Measurements from ENCODE around the gene EVC. TPM values are rescaled to one million over a fixed set of nuclear protein-coding genes. Genes with fewer than 3 reads are reported as not detected.

The EVC gene
- total RNA-seq, 1 experiment from 2014 or later: not detected

DNA sequence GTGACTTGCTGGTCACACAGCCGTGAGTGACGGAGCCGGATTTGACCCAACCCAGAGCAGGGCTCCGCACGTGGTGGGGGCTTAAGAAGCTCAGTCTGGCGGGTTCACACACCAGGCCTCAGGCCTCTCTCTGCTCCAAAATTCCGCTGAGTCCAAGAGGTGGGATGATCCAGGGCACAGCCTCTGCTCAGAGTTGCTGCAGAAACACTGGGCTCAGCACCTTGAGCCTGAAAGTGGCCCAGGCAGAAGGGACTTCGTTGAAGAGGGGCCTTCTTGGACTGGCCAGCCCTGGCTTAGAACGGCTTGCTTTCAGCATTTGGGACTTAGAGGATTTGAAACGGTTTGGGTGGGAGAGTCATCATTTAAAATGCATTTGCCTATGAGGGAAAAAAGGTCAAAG, 21.2 kb downstream of the EVC start:
- TF ChIP-seq, protein P1, sequence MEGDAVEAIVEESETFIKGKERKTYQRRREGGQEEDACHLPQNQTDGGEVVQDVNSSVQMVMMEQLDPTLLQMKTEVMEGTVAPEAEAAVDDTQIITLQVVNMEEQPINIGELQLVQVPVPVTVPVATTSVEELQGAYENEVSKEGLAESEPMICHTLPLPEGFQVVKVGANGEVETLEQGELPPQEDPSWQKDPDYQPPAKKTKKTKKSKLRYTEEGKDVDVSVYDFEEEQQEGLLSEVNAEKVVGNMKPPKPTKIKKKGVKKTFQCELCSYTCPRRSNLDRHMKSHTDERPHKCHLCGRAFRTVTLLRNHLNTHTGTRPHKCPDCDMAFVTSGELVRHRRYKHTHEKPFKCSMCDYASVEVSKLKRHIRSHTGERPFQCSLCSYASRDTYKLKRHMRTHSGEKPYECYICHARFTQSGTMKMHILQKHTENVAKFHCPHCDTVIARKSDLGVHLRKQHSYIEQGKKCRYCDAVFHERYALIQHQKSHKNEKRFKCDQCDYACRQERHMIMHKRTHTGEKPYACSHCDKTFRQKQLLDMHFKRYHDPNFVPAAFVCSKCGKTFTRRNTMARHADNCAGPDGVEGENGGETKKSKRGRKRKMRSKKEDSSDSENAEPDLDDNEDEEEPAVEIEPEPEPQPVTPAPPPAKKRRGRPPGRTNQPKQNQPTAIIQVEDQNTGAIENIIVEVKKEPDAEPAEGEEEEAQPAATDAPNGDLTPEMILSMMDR (IDR thresholded peaks at IDR 0.05; ENCODE audit: unreplicated experiment): no peak
- intact Hi-C loops (cut with micrococcal nuclease; ENCODE audit: unreplicated experiment): no loop called here
- no peak overlapping the region for H3K27ac Mint-ChIP-seq (ENCODE audit: unreplicated experiment)
- no peak for DNase-seq
- H3K36me3 Mint-ChIP-seq (ENCODE audit: insufficient read depth, unreplicated experiment): no peaks in the 10 kb centered on the region
- BruUV-seq (replicated peaks): no TSS peak
- CTCF ChIA-PET: no interaction called here
- H3K9me3 Mint-ChIP-seq (ENCODE audit: low read depth, unreplicated experiment): peaks cover 7% of the 10 kb centered on the region
- H3K27me3 Mint-ChIP-seq (ENCODE audit: unreplicated experiment): no peaks in the 10 kb centered on the region
- no peak overlapping the region for H3K4me3 Mint-ChIP-seq (ENCODE audit: low read depth, unreplicated experiment)
- no peaks in the 10 kb centered on the region for H3K4me1 Mint-ChIP-seq (ENCODE audit: low read depth, unreplicated experiment)

DNA sequence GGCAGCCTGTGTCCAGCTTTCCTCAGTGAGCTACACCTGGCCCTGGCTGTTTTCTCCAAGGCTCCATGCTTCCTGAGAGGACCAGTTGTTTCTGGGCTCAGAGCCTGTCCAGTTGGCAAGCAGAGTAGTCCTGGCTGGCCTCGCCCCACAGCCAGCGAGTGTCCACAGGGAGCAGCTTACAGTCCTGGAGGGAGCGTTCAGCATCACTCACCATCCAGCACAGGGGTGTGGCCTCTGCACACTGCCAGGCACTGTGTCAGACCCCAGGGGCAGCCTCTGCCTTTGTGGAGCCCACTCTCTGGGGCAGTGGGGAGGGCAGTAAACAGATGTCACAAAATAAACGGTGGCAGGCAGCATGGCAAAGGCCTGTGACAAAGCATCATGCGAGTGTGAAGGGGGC, 23.9 kb downstream of the EVC start:
- no peaks in the 10 kb centered on the region for H3K27me3 Mint-ChIP-seq (ENCODE audit: unreplicated experiment)
- intact Hi-C loops (cut with micrococcal nuclease; ENCODE audit: unreplicated experiment): no loop called here
- CTCF ChIA-PET: no interaction called here
- no peaks in the 10 kb centered on the region for H3K36me3 Mint-ChIP-seq (ENCODE audit: insufficient read depth, unreplicated experiment)
- H3K4me1 Mint-ChIP-seq (ENCODE audit: low read depth, unreplicated experiment): no peaks in the 10 kb centered on the region
- TF ChIP-seq, protein P1 (IDR thresholded peaks at IDR 0.05; ENCODE audit: unreplicated experiment): no peak
- H3K4me3 Mint-ChIP-seq (ENCODE audit: low read depth, unreplicated experiment): no peak overlapping the region
- DNase-seq: no peak
- H3K27ac Mint-ChIP-seq (ENCODE audit: unreplicated experiment): no peak overlapping the region
- no TSS peak for BruUV-seq (replicated peaks)
- peaks cover 4% of the 10 kb centered on the region for H3K9me3 Mint-ChIP-seq (ENCODE audit: low read depth, unreplicated experiment)

DNA sequence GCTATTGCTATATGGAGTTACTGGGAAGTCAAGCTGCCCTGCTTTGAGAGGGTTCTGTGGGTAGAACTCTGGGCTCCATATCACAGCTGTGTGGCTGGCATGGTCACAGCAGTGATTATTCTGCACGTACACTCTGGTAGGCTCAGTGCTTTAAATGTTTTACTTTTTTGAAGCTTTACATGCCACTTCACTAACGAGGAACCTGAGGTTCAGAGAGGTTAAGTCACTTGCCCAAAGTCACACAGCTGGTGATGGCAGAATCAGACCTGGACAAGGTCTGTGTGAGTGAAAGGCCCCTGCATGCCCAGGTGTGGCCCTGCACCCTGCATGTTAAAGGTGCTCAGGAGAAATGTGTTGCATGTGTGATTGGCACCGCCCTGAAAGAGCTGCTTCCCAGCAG, 24.5 kb downstream of the EVC start:
- CTCF ChIA-PET: no interaction called here
- TF ChIP-seq, protein P1 (IDR thresholded peaks at IDR 0.05; ENCODE audit: unreplicated experiment): no peak
- H3K27me3 Mint-ChIP-seq (ENCODE audit: unreplicated experiment): no peaks in the 10 kb centered on the region
- peaks cover 4% of the 10 kb centered on the region for H3K9me3 Mint-ChIP-seq (ENCODE audit: low read depth, unreplicated experiment)
- H3K4me1 Mint-ChIP-seq (ENCODE audit: low read depth, unreplicated experiment): no peaks in the 10 kb centered on the region
- DNase-seq: no peak
- intact Hi-C loops (cut with micrococcal nuclease; ENCODE audit: unreplicated experiment): no loop called here
- H3K36me3 Mint-ChIP-seq (ENCODE audit: insufficient read depth, unreplicated experiment): no peaks in the 10 kb centered on the region
- no TSS peak for BruUV-seq (replicated peaks)
- no peak overlapping the region for H3K4me3 Mint-ChIP-seq (ENCODE audit: low read depth, unreplicated experiment)
- no peak overlapping the region for H3K27ac Mint-ChIP-seq (ENCODE audit: unreplicated experiment)

DNA sequence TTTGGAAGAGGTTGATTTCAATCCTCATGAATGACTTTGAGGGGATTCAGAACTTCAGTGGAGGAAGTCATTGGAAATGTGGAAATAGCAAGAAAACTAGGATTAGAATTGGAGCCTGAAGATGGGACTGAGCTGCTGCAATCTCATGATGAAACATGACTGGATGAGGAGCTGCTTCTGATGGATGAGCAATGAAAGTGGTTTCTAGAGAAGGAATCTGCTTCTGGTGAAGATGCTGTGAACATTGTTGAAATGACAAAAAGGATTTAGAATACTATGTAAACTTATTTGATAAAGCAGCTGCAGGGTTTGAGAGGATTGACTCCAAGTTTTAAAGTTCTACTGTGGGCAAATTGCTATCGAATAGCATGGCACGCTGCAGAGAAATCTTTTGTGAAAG, 27.1 kb downstream of the EVC start:
- Mint-ChIP-seq H3K36me3 (ENCODE audit: insufficient read depth, unreplicated experiment) (no peaks in the 10 kb centered on the region), H3K4me1 (ENCODE audit: low read depth, unreplicated experiment) (no peaks in the 10 kb centered on the region), H3K9me3 (ENCODE audit: low read depth, unreplicated experiment) (peaks cover 4% of the 10 kb centered on the region), H3K27me3 (ENCODE audit: unreplicated experiment) (no peaks in the 10 kb centered on the region), H3K4me3 (ENCODE audit: low read depth, unreplicated experiment) (no peak overlapping the region), H3K27ac (ENCODE audit: unreplicated experiment) (no peak overlapping the region)
- no TSS peak for BruUV-seq (replicated peaks)
- DNase-seq: no peak
- TF ChIP-seq, protein P1 (IDR thresholded peaks at IDR 0.05; ENCODE audit: unreplicated experiment): no peak
- CTCF ChIA-PET: no interaction called here
- intact Hi-C loops (cut with micrococcal nuclease; ENCODE audit: unreplicated experiment): no loop called here

DNA sequence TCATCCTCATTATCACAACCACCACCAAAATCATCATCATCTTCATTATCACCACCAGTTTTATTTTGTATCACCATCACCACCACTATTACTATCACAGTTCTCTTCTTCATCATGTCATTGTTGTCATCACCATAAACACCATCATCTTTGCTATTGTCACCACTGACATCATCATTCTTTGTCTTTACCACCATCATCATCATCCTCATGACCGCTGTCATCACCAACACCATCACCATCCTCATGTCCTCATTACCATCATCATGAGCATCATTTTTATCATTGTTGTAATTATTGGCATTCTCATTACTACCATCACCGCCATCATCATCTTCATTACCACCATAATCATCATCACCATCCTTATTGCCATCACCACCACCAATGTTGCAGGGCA, 31.4 kb downstream of the EVC start:
- Mint-ChIP-seq H3K27me3 (ENCODE audit: unreplicated experiment) (no peaks in the 10 kb centered on the region), H3K9me3 (ENCODE audit: low read depth, unreplicated experiment) (peaks cover 9% of the 10 kb centered on the region), H3K4me3 (ENCODE audit: low read depth, unreplicated experiment) (no peak overlapping the region), H3K27ac (ENCODE audit: unreplicated experiment) (no peak overlapping the region), H3K4me1 (ENCODE audit: low read depth, unreplicated experiment) (no peaks in the 10 kb centered on the region), H3K36me3 (ENCODE audit: insufficient read depth, unreplicated experiment) (no peaks in the 10 kb centered on the region)
- TF ChIP-seq, protein P1 (IDR thresholded peaks at IDR 0.05; ENCODE audit: unreplicated experiment): no peak
- no peak for DNase-seq
- no TSS peak for BruUV-seq (replicated peaks)
- intact Hi-C loops (cut with micrococcal nuclease; ENCODE audit: unreplicated experiment): no loop called here
- CTCF ChIA-PET: no interaction called here

Data from Calu3 (cell line).